NB4 (cell line): ENCODE results near the gene INPP5F.
"Not testable (repeated sequence)": the region's sequence is repeated elsewhere in the genome, so short reads cannot be mapped to it uniquely, and the experiment has no call there.

Source experiments
- DNase-seq: peaks from one replicate; pipeline ENCODE4 v3.0.0; 2010; ENCODE audit warnings: low read depth
- H3K4me3 ChIP-seq: one replicate; pipeline ENCODE4 v1.5.1; 2011; ENCODE audit warnings: mild to moderate bottlenecking, low read depth, low read length, moderate library complexity
- CTCF ChIP-seq: IDR thresholded peaks from one replicate; pipeline ENCODE4 v1.5.1; 2012; ENCODE audit warnings: low read depth, low read length
- MAX ChIP-seq: IDR thresholded peaks from 2 replicates; pipeline ENCODE4 v1.6.1; 2011; ENCODE audit warnings: low read depth, low read length
- MYC ChIP-seq: IDR thresholded peaks from 2 replicates; pipeline ENCODE4 v1.6.1; 2011; ENCODE audit warnings: low read depth, low read length
- POLR2A ChIP-seq: IDR thresholded peaks from 2 replicates; pipeline ENCODE4 v1.6.1; 2011; ENCODE audit warnings: mild to moderate bottlenecking; ENCODE audit not compliant: insufficient read length; ENCODE audit errors: extremely low read depth

The INPP5F gene

GRCh38 chr10:119786117-119786769, 60.4 kb downstream of the INPP5F start:
- TF ChIP-seq MAX (0 out of 2 replicates have a peak, but pooled peaks have one; percentile 43), MYC (no peak; the same call in 1 of the 2 replicates)
- DNase-seq = peak; percentile 95
- H3K4me3 ChIP-seq = no peak overlapping the region

DNA sequence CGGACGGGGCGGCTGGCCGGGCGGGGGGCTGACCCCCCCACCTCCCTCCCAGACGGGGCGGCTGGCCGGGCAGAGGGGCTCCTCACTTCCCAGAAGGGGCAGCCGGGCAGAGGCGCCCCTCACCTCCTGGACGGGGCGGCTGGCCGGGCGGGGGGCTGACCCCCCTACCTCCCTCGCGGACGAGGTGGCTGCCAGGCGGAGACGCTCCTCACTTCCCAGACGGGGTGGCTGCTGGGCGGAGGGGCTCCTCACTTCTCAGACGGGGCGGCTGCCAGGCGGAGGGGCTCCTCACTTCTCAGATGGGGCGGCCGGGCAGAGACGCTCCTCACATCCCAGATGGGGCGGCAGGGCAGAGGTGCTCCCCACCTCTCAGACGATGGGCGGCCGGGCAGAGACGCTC, 69.3 kb downstream of the INPP5F start:
- not testable (repeated sequence) for DNase-seq, H3K4me3 ChIP-seq

- TF ChIP-seq CTCF = no peak
- TF ChIP-seq MAX = no peak
- TF ChIP-seq POLR2A = no peak
- no peak for TF ChIP-seq MYC
- no peak overlapping the region for H3K4me3 ChIP-seq
- DNase-seq = no peak
These were observed 70.2 kb downstream of the INPP5F start for GRCh38 chr10:119796039-119796438.

- TF ChIP-seq CTCF = no peak
- TF ChIP-seq MAX = no peak
- no peak for TF ChIP-seq POLR2A
- no peak for TF ChIP-seq MYC
- no peak overlapping the region for H3K4me3 ChIP-seq
- no peak for DNase-seq
These were observed 75.3 kb downstream of the INPP5F start for GRCh38 chr10:119801176-119801575.

DNA sequence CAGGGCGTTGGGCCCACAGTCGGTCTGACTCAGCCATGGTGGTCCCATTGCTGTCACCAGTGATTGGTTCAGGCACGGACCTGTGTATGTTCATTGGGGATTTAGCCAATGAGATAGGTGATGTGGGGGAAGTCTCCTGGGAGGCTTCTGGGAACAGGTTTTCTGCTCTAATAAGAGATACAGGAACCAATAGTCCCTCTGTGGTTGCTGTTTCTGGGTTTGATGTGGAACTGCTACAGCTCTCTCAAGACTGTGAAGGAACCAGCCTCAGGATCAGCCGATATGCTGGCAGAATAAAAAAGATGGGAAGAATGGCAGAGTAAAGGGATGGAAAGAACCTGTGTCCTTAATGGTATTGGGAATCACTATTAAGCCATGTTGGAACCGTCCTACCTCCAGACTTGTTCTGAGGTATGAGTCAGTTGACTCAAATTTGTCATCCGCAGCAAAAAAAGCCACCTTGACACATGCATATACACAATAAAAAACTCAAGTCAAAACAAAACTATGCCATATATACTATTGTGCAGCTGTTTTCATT, 76.2 kb downstream of the INPP5F start:
- DNase-seq = no peak
- no peak overlapping the region for H3K4me3 ChIP-seq
- TF ChIP-seq MYC = no peak
- no peak for TF ChIP-seq POLR2A
- TF ChIP-seq CTCF = no peak

- DNase-seq = no peak
- no peak for TF ChIP-seq CTCF
- TF ChIP-seq POLR2A = no peak
- TF ChIP-seq MYC = no peak
- TF ChIP-seq MAX = no peak
- H3K4me3 ChIP-seq = no peak overlapping the region
These were observed 77.4 kb downstream of the INPP5F start for GRCh38 chr10:119803264-119803663.

- TF ChIP-seq POLR2A = no peak
- no peak for DNase-seq
- H3K4me3 ChIP-seq = no peak overlapping the region
These were observed 79.9 kb downstream of the INPP5F start for GRCh38 chr10:119805702-119806230.
